T-helper 1 cell treated with Interleukin-12 subunit alpha and Interleukin-12 subunit beta and Interleukin-4 antibody, amounts not matched to agents 30 μg/mL and 1 μg/mL, for 36 hours (primary cell): ENCODE results near the gene RETSAT.
"Not testable (repeated sequence)": the region's sequence is repeated elsewhere in the genome, so short reads cannot be mapped to it uniquely, and the experiment has no call there.

ENCODE experiments used
- H3K27ac Mint-ChIP-seq: one replicate; pipeline ENCODE4 v1.8.0; 2021; ENCODE audit warnings: mild to moderate bottlenecking, mixed read lengths
- H3K27me3 Mint-ChIP-seq: one replicate; pipeline ENCODE4 v1.8.0; 2021; ENCODE audit warnings: low read depth, mixed read lengths
- H3K36me3 Mint-ChIP-seq: one replicate; pipeline ENCODE4 v1.8.0; 2021; ENCODE audit warnings: low read depth, mixed read lengths
- H3K4me1 Mint-ChIP-seq: one replicate; pipeline ENCODE4 v1.8.0; 2021; ENCODE audit warnings: low read depth, mixed read lengths
- H3K4me3 Mint-ChIP-seq: one replicate; pipeline ENCODE4 v1.8.0; 2021; ENCODE audit warnings: mild to moderate bottlenecking, moderate library complexity, mixed read lengths
- H3K9me3 Mint-ChIP-seq: one replicate; pipeline ENCODE4 v1.8.0; 2021; ENCODE audit warnings: mixed read lengths

RETSAT gene

DNA sequence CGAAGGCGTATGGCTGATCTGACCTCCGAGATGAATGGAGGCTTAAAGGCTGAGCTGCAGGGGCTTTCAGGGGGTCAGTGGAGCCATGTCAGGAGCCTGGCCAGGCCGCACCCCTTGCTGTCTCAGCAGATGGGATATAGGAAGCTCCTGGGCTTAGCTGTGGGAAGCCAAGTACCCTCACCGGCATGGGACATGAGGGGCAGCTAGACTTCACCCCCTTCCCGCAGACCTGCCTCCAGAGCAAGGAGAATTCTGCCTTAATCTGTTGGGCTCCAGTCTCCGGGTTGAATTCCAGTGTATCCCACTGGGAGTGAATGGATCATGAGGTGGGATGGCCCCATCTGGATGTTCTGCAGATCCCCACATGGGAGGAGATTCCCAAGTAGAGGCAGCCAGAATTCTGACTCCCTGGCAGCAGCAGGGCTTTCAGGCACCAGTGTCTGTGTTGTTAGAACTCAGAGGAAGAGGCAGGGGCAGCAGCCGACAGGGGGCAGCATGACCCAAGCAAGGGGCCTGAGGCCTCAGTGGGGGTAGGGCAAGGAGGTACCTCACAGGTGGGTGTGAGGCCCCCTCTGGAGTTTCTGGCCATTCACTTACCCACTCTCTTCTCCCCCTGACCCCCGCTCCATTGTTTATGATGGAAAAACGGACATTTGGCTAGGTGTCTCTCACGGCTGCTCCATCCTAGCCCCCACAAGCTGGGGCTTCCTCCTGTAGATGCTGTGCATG, 36.8 kb upstream of the RETSAT start:
- Mint-ChIP-seq H3K27me3 (no peaks in the 10 kb centered on the region), H3K4me3 (no peak overlapping the region), H3K9me3 (no peaks in the 10 kb centered on the region), H3K4me1 (peaks cover 20% of the 10 kb centered on the region), H3K27ac (peak overlapping the region; percentile 29), H3K36me3 (peaks cover 28% of the 10 kb centered on the region)

DNA sequence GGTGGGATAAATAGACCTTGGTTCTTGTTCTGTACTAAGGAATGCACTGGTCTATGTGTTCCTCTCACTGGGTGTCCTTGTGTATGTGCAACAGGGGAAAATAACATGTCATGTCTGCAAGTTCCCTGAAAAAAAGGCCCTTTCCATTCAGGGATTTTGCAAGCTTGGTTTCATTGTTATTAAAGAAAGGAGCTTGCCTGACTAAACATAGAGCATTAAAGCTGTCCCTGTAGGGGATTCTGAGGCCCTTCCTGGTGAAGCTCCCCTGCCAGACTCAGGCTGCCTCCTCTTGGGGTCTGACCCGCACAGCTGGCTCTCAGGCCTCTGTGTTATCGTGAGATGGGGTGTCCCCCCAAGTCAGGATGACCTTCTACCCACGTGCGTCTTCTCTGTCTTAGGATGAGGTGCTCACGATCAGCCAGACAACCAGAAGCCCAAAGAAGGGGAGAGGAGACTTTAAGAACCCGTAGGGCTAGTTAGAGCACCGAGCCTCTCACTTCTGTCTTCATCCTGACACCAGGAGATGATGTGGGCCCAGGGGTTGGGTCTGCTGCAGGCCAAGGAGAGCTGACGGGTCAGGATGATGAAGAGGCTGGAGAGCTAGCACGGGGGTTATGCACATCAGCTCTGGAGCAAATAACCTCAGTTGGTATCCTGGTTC, 34.7 kb upstream of the RETSAT start:
- Mint-ChIP-seq H3K4me1 (peaks cover 18% of the 10 kb centered on the region), H3K36me3 (peaks cover 32% of the 10 kb centered on the region), H3K9me3 (no peaks in the 10 kb centered on the region), H3K27ac (peak overlapping the region; percentile 18), H3K27me3 (no peaks in the 10 kb centered on the region), H3K4me3 (no peak overlapping the region)

DNA sequence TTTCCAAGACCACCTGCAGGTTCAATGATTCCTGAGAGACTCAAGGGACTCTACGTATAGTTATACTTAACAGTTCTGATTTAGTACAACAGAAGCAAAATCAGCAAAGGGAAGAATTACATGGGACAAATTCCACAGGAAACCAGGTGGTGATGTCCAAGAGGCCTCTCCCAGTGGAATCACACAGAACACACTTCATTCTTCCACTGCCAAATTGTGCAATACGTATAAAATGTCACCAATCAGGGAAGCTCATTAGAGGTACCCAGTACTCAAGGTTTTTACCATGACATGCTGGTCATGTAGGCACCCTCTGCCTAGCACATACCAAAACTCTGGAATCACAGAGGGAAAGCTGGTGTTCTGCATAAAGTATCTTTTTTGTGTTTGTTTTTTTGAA, 33.4 kb upstream of the RETSAT start:
- Mint-ChIP-seq H3K27me3 (no peaks in the 10 kb centered on the region), H3K27ac (no peak overlapping the region), H3K4me3 (no peak overlapping the region), H3K36me3 (peaks cover 34% of the 10 kb centered on the region), H3K9me3 (no peaks in the 10 kb centered on the region), H3K4me1 (peaks cover 13% of the 10 kb centered on the region)

DNA sequence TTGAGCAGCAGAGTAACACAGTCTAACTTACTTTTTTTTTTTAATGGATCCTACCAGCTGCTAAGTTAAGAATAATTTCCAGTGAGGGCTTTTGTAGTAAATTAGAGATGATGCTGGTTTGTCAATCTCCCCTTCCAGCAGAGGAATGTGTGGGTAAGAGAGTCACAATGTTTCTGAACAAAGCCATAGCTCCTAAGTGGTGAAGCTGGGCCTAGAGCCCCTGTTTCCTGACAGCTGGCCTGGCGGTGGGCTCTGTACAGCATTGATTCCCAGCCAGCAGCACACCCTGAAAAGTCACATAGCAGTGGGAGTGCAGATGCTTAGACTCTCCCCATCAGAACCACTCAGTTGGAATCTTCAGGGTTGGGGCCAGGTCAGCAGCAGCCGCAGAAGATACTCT, 31.4 kb upstream of the RETSAT start:
- no peaks in the 10 kb centered on the region for H3K27me3 Mint-ChIP-seq
- no peak overlapping the region for H3K27ac Mint-ChIP-seq
- no peaks in the 10 kb centered on the region for H3K9me3 Mint-ChIP-seq

DNA sequence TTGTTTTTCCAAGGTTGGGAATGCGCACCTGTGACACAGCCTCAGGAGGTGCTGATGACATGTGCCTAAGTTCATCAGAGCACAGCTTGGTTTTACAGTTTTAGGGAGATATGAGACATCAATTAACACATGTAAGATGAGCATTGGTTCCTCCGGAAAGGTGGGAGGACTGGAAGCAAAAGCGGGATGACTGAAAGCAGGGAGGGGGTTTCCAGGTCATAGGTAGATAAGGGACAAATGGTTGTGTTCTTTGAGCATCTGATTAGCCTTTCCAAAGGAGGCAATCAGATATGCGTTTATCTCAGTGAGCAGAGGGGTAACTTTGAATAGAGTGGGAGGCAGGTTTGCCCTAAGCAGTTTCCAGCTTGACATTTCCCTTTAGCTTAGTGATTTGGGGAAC, 29.5 kb upstream of the RETSAT start:
- Mint-ChIP-seq H3K4me3 (no peak overlapping the region), H3K27ac (no peak overlapping the region), H3K36me3 (peaks cover 32% of the 10 kb centered on the region), H3K4me1 (no peaks in the 10 kb centered on the region), H3K27me3 (no peaks in the 10 kb centered on the region), H3K9me3 (peaks cover 4% of the 10 kb centered on the region)

More for the DNA sequence above, 31.4 kb upstream of the RETSAT start:
- peaks cover 32% of the 10 kb centered on the region for H3K36me3 Mint-ChIP-seq
- H3K4me1 Mint-ChIP-seq = no peaks in the 10 kb centered on the region
- no peak overlapping the region for H3K4me3 Mint-ChIP-seq

DNA sequence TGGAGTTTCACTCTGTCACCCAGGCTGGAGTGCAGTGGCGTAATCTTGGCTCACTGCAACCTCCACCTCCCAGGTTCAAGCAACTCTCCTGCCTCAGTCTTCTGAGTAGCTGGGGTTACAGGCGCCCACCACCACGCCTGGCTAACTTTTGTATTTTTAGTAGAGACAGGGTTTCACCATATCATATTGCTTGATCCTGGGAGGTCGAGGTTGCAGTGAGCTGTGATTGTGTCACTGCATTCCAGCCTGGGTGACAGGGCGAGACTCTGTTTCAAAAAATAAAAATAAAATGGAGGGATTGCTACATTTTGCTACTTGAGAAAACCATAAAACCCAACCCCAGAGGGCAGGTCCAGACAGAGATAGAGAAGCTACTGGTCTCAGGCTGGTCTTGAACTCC, 28.8 kb upstream of the RETSAT start:
- H3K4me1 Mint-ChIP-seq, H3K27me3 Mint-ChIP-seq, H3K27ac Mint-ChIP-seq, H3K4me3 Mint-ChIP-seq, H3K9me3 Mint-ChIP-seq: not testable (repeated sequence)
- peaks cover 37% of the 10 kb centered on the region for H3K36me3 Mint-ChIP-seq

DNA sequence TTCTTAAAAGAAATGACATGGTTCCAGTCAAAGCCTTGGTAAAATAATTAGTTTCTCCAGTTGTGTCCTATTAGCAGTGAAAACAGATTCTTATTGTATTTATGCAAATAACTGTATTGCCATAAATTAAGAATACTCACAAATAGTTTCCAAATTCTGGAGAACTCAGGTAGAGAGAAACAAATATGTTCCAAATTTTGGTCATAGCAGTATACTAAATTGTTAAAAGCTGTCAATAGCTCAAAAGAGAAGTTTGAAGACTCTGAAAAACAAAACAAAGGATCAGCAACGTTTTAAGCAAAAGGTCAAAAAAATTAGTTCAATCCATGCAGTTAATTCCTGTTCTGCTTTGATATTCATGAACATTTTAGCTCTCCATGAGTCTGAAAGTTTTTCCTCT, 25.7 kb upstream of the RETSAT start:
- Mint-ChIP-seq H3K4me1 (no peaks in the 10 kb centered on the region), H3K27me3 (no peaks in the 10 kb centered on the region), H3K4me3 (no peak overlapping the region), H3K9me3 (peaks cover 6% of the 10 kb centered on the region), H3K27ac (no peak overlapping the region), H3K36me3 (peaks cover 48% of the 10 kb centered on the region)

DNA sequence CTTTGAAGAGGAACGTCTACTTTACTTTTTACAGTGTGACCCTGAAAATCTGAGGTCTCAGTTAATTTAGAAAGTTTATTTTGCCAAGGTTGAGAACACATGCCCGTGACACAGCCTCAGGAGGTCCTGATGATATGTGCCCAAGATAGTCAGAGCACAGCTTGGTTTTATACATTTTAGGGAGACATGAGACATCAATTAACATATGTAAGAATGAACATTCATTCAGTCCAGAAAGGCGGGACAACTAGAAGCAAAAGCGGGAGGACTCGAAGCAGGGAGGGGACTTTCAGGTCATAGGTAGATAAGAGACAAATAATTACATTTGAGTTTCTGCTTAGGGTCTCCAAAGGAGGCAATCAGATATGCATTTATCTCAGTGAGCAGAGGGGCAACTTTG, 23.9 kb upstream of the RETSAT start:
- peaks cover 6% of the 10 kb centered on the region for H3K9me3 Mint-ChIP-seq
- H3K27ac Mint-ChIP-seq = no peak overlapping the region
- peaks cover 46% of the 10 kb centered on the region for H3K36me3 Mint-ChIP-seq
- no peak overlapping the region for H3K4me3 Mint-ChIP-seq
- no peaks in the 10 kb centered on the region for H3K4me1 Mint-ChIP-seq
- H3K27me3 Mint-ChIP-seq = no peaks in the 10 kb centered on the region

DNA sequence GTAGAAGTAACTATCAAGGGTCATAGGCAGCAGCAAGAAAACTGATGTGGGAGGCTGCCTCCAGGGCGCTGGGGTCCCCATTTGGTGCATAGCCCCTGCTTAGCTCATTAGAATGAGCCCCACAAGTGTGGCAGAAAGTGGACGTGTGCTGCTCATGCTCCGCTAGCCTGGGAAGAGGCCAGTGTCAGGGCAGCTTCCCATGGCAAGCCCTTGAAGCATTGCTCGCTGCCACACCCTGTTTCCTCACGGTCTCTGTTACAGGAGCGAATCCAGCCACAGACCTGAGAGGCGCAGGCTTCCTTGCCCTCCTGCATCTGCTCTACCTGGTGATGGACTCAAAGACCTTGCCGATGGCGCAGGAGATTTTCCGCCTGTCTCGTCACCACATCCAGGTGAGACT, 22.8 kb upstream of the RETSAT start:
- Mint-ChIP-seq H3K27me3 (no peaks in the 10 kb centered on the region), H3K4me3 (no peak overlapping the region), H3K4me1 (no peaks in the 10 kb centered on the region), H3K27ac (no peak overlapping the region), H3K36me3 (peaks cover 45% of the 10 kb centered on the region), H3K9me3 (peaks cover 6% of the 10 kb centered on the region)

DNA sequence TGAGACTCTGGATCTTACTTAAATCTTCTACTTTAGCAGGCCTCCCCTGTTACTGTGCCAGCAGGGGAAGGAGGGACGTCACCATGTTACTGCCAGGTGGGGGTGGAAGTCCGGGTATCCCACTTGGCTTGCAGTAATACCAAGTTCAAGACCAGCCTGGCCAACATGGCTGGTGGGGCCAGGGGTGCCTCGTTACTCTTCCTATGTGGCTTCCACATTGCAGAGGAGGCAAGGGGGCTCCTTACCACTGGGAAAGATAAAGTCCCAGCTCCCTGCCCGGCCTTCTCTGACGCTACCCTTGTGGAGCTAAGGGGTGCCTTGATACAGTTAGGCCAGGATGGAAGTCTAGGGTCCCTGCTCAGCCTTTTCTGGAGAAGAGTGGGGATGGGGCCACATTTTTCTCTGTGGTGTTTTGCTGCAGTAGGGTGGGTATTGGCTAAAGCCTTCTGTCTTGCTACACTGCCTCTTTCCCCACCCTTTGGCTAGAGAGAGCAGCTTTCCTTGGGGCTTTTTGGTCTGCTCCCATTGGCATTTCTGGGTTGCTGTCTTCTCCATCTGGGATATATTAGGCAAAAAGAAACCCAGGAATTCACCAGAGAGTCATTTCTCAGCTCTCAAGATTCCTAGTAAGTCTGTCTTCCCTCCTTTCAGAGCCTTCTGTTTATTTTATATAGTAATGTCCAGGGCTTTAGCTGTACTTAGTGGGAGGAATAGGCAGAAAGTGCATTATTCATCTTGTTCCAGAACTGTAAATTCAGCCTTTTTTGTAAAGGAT, 22.1 kb upstream of the RETSAT start:
- H3K36me3 Mint-ChIP-seq = peaks cover 44% of the 10 kb centered on the region
- H3K4me1 Mint-ChIP-seq = no peaks in the 10 kb centered on the region
- no peaks in the 10 kb centered on the region for H3K27me3 Mint-ChIP-seq
- H3K9me3 Mint-ChIP-seq = peaks cover 6% of the 10 kb centered on the region
- H3K27ac Mint-ChIP-seq = no peak overlapping the region
- H3K4me3 Mint-ChIP-seq = no peak overlapping the region

DNA sequence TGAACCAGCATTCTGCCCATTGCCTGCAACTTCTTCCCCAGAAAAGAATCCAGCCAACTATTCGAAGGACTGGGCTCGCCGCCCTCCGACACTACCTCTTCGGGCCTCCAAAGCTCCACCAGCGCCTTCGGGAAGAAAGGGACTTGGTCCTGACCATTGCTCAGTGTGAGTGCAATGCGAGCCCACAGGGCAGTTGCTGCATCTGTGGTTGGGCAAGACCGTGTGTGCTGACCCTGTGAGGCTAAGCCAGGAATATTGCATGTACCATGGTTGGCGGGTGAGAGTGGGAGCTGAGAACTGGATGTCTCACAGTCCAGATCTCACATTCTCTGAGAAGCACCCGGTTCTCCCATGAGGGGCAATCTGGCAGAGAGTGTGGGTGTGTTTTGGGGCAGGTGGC, 16.7 kb upstream of the RETSAT start:
- H3K27ac Mint-ChIP-seq = no peak overlapping the region
- no peaks in the 10 kb centered on the region for H3K4me1 Mint-ChIP-seq
- H3K36me3 Mint-ChIP-seq = peaks cover 26% of the 10 kb centered on the region
- H3K27me3 Mint-ChIP-seq = no peaks in the 10 kb centered on the region
- no peaks in the 10 kb centered on the region for H3K9me3 Mint-ChIP-seq
- no peak overlapping the region for H3K4me3 Mint-ChIP-seq

DNA sequence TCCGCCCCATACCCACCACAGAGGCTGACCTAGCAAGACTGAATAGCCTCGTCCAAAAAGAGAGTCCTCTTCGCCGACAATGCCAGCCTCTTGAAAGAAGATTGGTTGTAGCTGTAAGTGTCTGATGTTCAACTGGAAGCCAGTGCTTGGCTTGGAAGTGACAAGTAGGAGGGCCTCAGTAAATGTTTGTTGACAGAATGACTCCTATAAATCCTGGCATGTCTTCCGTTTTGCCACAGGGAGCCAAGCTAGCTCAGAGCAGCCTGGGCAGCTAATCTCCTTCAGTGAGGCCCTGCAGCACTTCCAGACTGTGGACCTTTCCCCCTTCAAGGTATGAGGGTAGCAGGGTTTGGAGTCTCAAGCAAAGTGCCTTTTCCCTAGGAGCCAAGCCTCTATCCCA, 15.2 kb upstream of the RETSAT start:
- peaks cover 20% of the 10 kb centered on the region for H3K36me3 Mint-ChIP-seq
- H3K4me1 Mint-ChIP-seq = no peaks in the 10 kb centered on the region
- no peak overlapping the region for H3K27ac Mint-ChIP-seq
- no peak overlapping the region for H3K4me3 Mint-ChIP-seq
- no peaks in the 10 kb centered on the region for H3K9me3 Mint-ChIP-seq
- H3K27me3 Mint-ChIP-seq = no peaks in the 10 kb centered on the region

DNA sequence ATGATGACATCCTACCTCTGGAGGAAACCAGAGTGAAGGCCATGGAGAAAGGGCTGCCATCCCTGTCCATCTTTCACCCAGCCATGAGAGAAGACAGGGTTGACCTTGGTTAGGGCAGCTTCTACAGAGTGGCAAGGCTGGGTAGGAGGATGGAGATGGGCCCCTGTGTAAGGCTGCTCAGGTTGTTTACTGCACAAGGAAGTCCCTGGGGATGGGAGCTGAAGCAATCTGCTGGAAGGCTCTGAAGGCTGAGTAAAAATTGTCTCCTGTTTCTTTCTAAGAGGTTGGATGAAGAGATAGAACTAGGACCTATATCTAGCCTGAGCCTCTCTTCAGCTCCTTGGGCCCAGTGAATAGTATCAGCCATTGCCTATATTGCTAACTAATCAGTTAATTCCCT, 14.6 kb upstream of the RETSAT start:
- H3K27me3 Mint-ChIP-seq = no peaks in the 10 kb centered on the region
- H3K9me3 Mint-ChIP-seq = no peaks in the 10 kb centered on the region
- no peak overlapping the region for H3K27ac Mint-ChIP-seq
- H3K36me3 Mint-ChIP-seq = peaks cover 19% of the 10 kb centered on the region
- no peak overlapping the region for H3K4me3 Mint-ChIP-seq
- H3K4me1 Mint-ChIP-seq = no peaks in the 10 kb centered on the region

DNA sequence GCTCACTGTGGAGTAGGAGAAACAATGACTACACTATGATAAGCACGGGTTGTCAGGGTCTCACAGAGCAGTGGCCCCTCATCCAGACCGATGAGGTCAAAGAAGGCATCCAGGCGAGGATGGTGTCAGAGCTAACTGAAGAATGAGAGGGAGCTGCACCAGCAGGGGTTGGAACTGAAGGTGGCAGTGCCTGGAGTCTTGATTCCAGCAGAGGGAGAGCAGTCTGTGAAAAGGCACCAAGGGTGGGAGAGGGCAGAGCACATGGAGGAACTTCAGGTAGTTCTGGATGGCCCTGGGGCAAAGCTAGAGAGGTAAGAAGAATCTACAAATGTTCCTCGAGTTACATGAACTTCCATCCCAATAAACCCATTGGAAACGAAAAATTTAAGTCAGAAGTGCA, 12.9 kb upstream of the RETSAT start:
- H3K4me3 Mint-ChIP-seq = no peak overlapping the region
- H3K27ac Mint-ChIP-seq = no peak overlapping the region
- peaks cover 23% of the 10 kb centered on the region for H3K36me3 Mint-ChIP-seq
- no peaks in the 10 kb centered on the region for H3K4me1 Mint-ChIP-seq
- H3K9me3 Mint-ChIP-seq = no peaks in the 10 kb centered on the region
- H3K27me3 Mint-ChIP-seq = no peaks in the 10 kb centered on the region
